NCI-H2196 (cell line): ENCODE data around the gene GPR146.

Experiments used
- DNase-seq: peaks from one replicate; lab custom pipeline; 2025; ENCODE audit not compliant: unreplicated experiment; lab: John Stamatoyannopoulos, UW

GPR146 gene

GRCh38 chr7:1011297-1012003, 32.9 kb upstream of the GPR146 start:
- no peak for DNase-seq

DNA sequence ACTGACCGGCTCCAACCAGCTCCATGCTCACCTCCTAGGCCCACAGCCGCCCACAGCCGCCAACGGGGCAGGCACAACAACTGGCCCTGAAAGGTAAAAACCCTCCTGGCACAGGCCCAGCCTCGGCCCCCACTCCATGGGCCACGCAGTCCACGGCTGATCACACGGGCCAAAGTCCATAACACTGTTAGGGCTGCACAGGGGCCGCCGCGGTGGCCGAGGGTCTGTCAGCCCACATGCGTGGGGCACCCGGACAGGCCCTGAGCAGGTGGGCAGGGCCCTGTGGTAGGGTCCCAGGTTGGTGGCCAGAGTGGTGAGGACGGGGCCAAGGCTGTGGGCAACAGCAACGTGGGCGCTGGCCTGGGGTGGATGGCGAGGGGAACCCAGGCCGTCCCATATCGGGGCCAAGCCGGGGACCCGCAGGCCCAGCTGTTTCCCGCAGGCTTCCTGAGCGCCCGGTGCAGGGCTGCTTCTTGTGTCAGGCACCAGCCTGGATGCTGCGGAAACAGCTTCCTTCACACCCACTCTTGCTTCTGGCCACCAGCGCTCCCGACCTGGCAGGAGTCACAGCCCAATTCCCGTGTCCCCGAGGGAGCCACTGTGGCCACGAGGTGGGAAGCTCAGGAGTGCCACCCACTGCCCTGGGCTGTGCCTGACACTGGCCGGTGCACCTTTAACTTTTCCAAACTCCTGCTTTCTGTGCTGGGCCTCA, 32.2 kb upstream of the GPR146 start:
- DNase-seq = no peak

GRCh38 chr7:1012716-1013095, 31.6 kb upstream of the GPR146 start:
- DNase-seq = no peak

GRCh38 chr7:1013581-1013980, 30.8 kb upstream of the GPR146 start:
- DNase-seq = no peak

- no peak for DNase-seq
Observed at GRCh38 chr7:1014681-1015080, 29.7 kb upstream of the GPR146 start.

DNA sequence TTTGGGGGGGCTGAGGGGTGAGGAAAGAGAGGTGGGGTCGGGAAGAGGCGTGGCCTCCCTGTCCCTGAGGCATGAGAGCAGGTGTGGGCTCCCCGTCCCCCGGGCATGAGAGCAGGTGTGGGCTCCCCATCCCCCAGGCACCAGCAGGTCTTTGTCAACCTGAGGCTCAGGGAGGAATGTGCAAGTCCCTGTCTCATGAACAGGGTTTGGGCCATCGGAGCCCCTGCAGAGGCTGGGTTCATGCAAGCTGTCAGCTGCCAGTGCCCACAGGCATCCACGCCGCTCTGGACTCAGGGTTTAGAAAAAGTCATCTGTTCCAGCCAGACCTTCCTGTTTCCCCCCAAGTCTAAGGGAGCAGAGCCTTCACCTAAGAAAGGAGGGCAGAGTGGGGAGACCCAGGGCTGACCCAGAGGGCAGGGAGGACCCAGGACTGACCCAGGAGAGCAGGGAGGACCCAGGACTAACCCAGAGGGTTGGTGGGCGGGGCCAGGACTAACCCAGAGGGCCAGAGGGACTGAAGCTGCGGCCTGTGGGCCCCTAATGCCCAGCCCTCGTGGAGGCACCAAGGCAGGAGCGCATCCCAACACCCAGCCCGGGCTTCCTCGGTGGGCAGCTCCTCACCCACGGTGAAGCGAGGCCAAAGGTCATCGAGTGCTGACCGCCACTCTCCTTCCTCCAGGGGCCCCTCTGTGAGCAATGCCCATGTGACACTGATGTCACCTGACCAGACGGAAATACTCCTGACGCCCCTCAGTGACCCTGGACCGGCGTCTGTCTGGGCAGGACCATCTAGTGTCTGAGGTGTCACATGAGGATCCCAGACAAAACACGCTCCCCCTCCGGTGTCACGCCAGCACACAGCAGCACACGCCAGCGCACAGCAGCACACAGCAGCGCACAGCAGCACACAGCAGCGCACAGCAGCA, 28.9 kb upstream of the GPR146 start:
- DNase-seq = no peak

DNA sequence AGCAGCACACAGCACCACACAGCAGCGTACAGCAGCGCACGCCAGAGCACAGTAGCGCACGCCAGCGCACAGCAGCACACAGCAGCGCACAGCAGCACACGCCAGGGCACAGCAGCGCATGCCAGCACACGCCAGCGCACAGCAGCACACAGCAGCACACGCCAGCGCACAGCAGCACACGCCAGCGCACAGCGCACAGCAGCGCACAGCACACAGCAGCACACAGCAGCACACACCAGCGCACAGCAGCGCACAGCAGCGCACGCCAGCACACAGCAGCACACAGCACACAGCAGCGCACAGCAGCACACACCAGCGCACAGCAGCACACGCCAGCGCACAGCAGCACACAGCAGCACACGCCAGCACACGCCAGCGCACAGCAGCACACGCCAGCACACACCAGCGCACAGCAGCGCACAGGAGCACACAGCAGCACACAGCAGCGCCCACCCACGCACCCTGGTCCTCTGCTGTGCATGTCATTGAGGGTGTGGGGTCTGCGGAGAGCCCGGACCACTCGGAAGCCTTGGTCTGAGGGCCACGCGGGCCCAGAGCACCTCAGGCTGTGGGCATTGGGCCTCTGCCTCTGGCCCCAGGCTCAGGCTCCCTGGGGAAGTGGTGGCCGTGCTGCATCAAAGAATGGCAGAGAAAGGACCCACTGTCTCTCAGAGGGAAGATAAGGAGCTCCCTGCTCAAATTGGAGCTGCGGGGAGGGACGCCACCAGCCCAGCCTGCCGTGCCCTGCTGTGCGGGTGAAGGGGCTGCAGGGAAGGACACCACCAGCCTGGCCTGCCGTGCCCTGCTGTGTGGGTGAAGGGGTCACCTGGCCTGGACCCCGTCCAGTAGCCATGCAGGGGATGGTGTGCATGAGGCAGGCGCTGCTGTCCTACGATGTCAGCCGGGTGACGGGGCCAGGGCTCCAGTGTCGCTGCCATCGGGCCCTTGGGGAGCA, 27.5 kb upstream of the GPR146 start:
- no peak for DNase-seq

- DNase-seq = no peak
Observed at GRCh38 chr7:1017586-1018333, 26.6 kb upstream of the GPR146 start.

DNA sequence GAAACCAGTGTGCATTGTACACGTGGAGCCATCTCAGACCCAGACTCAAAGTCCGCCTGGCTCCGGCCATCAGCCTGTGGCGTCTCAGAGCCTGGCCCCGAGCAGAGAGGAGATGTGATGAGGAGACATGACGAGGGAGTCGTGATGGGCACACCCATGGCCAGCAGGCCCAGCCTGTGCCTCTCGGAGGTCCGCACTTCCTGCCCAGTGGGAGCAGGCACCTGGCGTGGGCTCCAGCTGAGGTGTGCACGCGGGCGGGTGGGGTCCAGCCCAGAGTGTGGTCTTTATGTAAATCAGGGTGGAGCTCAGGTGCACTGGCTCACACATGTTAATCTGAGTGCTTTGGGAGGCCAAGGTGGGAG, 26.0 kb upstream of the GPR146 start:
- DNase-seq = no peak

GRCh38 chr7:1019255-1019785, 25.0 kb upstream of the GPR146 start:
- no peak for DNase-seq

DNA sequence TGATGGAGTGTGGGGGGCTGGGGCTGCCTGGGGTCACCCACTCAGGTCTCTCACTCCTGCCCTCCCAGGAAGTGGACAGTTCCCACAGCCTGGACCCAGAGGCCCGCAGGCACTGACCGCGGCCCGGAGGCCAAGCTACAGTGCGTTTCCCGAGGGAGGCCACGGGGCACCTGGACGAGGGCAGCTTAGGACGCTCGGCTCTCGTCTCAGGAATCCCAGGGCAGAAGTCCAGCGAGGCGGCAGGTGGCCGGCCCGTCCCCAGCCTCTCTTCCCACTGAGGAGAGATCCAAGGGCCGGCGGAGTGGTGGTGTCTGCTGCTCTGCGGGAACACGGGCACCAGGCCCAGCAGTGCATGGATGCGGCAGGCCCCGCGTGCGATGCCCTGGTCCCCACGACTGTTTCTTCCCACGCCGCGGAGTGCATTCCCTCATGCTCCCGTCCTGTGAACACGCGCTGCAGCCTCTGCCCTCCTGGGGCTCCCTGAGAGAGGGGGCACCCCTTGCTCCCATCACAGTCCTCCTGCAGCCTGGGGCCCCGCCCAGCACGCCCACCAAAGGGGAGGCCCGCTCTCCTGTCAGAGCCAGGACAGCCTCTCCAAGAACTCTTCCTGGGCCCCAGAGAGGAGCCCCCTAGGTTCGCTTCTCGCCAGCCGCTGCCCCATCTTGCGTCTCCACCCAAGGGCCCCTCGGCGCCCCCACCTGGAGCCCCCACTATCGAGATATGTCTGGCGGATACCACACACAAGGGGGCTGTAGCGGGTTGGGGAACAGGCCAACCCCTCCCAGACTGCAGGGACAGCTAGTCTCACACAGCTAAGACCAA, 24.3 kb upstream of the GPR146 start:
- DNase-seq = no peak

DNA sequence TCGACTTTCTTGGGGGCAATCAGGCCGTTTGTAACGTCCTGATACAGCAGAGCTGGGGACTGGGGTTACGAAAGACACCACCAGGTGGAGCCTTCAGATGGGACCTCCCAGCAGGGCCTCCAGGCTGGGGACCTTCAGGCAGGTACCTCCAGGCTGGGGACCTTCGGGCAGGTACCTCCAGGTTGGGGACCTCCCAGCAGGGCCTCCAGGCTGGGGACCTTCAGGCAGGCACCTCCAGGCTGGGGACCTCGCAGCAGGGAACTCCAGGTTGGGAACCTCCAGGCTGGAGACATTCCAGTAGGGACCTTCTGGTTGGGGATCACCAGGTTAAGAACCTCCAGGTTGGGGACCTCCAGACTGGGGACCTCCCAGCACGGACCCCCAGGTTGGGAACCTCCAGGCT, 23.5 kb upstream of the GPR146 start:
- no peak for DNase-seq

DNA sequence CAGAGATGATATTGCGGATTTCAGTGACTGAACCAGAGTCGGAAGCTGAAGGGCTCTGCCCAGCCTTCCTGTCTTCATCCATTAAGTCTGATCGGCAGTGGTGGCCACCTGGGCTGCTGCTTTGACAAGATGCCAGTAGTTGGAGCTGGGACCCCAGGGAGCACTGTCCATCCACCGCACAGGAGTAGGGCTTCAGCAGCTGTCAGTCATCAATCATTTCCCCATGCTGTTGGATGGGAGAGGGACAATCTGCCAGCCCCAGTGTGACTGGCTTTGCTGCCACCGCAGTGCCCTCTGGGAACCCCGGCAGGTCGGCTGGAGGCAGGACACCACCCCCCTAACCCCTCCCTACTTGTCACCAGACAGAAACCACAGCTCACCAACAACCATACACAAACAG, 23.0 kb upstream of the GPR146 start:
- no peak for DNase-seq

- DNase-seq = no peak
Observed at GRCh38 chr7:1021931-1022330, 22.4 kb upstream of the GPR146 start.

GRCh38 chr7:1022356-1022755, 22.0 kb upstream of the GPR146 start:
- DNase-seq = no peak

DNA sequence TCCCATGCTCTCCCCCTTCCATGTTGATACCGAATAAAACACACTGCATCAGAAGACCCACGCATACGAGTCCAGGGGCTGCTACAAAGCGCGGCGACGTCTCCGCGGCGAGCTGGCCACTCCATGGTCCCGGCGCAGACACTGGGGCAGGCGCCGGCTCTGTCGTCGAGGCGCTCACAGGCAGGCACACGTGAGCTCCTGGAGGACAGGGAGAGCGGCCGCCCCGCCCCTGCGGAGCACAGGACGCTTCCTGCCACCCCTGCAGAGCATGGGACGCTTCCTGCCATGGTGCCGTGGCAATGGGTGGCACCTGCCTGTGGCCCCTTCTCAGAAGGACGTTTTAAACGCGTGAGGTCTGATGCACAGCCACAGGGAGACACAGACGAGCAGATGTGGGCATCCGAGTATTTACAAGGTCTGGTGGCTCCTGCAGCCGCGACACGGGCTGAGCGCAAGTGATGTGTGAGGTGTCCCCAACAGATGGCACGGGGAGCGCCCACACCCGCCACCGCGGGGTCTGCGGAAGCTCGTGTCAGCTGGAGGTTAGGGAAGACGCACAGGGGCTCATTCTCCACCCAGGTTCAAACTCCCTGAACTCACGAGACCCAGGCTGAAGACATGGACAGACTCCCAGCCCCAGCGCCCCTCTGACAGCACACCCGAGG, 21.4 kb upstream of the GPR146 start:
- no peak for DNase-seq

GRCh38 chr7:1024331-1024841, 20.0 kb upstream of the GPR146 start:
- DNase-seq = no peak
